IPS-NIHi11 (cell line): Measurements from ENCODE around the gene CARD9.
"Not testable (repeated sequence)": the region's sequence is repeated elsewhere in the genome, so short reads cannot be mapped to it uniquely, and the experiment has no call there.

Experiments
- DNase-seq: peaks from one replicate; pipeline ENCODE4 v3.0.0; 2012; ENCODE audit warnings: mixed read lengths, low spot score

Gene CARD9

GRCh38 chr9:136363949-136364748, 9.3 kb downstream of the CARD9 start:
- DNase-seq, result no peak

- peak; percentile 99 for DNase-seq
Measured at GRCh38 chr9:136363106-136363948, 10.1 kb downstream of the CARD9 start, which contains the start of gene DNLZ. Gene DNLZ, minus strand, starts transcription at chr9:136363744. Its CDS starts 30 bp downstream, at chr9:136363714.

DNA sequence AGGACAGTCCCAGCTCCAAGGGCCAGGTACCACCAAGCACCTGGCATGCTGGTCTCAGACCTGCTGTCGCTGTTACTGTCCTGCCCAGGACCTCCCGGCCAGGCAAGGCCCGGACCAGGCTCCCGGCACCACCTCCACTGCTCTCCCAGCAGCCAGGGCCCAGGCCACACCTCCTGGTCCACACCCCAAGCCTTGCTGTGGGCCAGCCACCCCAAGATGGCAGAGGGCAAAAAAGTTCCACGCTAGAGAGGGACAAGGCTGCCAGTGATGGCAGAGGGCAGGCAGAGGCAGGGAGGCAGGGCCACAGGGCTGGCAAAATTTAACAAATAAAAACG, 11.1 kb downstream of the CARD9 start:
- no peak for DNase-seq

DNA sequence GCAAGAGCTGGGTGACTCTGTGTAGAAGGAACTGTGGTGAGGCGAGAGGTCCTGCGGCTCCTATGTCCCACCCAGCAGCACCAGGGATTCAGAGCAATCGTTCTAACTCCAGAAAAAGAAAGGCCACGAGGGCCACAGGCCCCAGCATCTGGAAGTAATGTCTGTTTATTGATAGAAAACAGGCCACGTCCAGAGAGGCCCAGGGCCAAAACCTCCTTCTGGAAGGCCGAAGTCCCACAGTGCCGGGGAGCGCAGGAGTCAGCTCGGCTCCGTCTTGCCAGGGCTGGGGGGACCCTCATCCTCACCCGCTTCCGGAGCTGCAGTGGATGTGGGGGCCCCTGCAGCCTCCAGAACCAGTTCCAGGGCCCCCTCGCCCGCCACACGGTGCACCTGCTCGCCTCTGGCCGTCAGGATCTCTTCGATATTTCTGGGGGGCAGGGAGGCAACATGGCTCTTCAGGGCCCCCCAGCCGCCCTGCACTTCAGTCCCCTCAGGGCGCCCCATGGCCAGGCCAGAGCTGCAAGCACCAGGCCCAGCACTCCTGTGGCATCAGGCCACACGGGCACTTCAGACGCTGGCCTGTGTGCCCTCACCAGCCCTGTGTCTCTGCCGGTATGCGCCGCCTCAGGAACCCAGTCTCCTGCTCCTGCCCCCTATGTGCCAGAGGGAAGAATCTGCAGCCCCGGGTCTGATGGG, 11.6 kb downstream of the CARD9 start:
- no peak for DNase-seq

- no peak for DNase-seq
Measured at GRCh38 chr9:136361047-136361753, 12.3 kb downstream of the CARD9 start.

GRCh38 chr9:136359774-136360718, 13.4 kb downstream of the CARD9 start:
- DNase-seq, result no peak

DNA sequence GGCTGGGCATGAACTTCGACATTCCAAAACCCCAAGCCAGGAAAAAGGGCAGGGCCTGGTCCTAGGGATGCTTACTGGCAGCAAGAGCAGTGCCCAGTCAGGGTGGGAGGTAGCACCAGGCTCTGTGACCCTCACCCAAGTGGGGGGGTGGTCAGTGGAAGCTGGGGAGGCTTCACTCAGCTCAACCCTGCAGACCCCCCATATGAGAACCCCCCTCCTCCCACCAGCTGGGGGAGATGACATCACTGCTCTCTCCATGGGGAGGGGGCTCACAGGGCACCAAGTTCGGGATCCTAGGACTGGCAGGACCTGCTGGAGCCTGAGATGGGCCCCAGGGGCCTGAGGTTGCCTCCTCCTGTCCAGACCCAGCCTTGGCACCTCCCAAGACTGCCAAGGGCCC, 14.6 kb downstream of the CARD9 start:
- no peak for DNase-seq

DNA sequence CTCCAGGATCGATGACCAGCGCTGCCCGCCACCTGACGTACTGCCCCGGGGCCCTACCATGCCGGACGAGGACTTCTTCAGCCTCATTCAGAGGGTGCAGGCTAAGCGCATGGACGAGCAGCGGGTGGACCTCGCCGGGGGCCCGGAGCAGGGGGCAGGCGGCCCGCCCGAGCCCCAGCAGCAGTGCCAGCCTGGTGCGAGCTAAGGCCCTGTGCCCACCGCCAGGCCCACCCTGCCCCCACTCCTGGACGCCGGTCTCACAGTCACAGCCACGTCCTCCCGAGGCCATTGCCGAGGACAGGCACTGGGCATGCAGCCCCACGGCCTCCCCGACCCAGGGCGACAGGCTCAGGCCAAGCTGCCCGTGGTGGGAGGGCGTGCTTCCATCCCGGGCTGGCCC, 15.5 kb downstream of the CARD9 start:
- DNase-seq, result no peak

DNA sequence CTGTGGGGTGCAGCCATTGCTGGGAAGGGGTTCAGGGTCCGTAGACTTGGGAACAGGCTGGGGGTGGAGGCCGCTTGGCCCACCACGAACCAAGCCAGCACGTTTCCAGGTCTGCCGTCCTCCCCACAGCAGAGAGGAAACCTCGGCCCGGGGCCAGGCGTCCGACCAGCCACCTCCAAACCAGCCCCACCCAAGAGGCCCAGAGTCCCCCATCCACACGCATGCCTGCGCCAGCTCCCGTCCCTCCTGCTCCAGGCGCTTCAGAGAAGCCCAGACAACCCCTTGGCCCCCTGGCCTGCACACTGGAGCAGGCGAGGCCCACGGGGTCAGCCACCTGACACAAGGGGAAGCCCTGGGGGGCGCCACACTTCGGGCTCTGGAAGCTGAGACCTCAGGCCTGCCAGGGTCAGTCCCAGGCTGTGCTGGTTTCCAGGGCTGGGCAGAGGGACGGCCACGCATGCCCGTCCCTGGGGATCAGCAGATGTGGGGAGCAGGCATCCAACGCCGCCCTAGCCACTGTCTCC, 16.2 kb downstream of the CARD9 start:
- DNase-seq, result no peak

- no peak for DNase-seq
Measured at GRCh38 chr9:136355616-136356557, 17.6 kb downstream of the CARD9 start.

- DNase-seq, result no peak
Measured at GRCh38 chr9:136354592-136355085, 18.8 kb downstream of the CARD9 start.

DNA sequence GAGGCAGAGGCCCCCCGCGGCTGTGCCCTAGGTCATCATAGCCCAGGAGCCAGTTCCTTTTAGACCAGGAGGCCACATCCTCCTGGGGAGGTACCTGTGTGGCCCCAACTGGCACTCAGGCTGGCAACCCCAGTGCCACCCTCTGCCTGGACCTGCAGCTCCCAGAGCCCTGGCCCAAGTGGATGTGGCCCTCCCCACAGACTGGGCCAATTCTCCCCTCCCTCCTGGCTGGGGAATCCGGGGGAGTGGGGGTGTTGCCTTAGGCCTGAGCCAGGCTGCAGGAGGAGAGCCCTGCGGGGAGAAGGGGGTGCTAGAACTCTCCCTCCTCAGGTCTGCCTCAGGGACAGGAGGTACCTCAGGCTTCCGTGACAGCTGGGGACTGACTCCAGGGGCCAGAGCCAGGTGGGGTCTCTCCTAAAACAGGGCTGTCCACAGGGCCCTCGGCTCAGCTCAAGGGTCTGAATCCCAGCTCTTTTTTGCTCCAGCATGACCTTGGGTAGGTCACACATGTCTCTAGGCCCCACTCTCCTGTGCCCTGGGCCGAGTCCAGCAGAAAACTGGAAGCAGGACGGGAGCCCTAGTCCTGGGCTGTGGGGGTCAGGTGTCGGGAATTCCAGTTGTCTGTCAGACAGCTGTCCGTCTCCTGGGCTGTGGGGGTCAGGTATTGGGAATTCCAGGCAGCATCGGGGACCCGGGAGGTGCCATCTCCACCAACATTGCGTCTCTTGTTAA, 19.5 kb downstream of the CARD9 start:
- DNase-seq, result no peak

DNA sequence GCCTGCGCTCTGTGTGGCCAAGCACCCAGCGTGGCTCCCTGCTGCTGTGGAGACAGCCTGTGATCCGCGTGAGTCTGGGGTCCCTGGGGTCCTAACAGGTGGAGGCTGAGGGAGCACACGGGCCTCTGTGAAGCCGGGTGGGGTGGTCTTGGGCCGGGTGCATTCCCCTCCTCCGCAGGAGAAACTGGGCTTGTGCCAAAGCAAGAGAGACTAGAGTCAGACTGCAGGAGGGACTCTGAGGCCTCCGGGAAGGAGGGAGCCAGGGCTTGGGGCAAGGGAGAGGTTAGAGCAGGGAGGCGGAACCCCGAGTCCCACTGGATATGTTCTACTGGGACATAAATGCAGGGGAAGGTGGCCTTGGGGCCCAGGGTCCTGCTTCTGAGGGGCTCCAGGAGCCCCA, 20.4 kb downstream of the CARD9 start:
- no peak for DNase-seq

DNA sequence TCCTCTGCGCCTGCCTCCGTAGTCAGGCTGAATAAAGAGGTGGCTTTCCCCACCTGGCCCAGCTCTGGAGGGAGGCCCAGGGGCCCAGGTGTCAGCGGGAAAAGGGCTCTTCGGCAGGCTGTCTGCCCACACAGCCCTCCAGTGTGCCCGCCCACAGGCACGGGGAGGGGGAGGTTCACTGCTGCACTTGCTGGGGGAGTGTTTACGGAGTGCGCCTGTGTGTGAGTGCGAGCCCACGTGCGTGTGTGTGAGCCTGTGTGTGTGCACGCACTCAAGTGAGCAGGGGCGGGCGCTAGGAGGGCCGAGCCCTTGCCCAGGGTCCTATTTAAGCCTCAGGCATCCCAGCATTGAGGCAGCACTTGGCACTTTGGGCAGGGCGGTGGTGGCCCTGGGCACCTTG, 20.8 kb downstream of the CARD9 start:
- DNase-seq, result peak; percentile 45

DNA sequence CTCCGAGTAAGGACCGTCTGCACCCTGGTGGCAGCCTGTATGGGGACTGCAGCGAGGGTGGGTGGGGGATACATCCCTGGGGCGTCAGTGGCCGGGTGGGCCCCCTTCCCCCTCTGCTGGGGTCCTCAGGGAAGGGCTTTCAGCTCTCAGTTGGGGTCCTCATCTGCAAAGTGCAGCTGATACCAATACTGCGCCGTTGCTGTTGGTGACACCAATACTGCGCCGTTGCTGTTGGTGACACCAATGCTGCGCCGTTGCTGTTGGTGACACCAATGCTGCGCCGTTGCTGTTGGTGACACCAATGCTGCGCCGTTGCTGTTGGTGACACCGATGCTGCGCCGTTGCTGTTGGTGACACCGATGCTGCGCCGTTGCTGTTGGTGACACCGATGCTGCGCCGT, 21.6 kb downstream of the CARD9 start:
- not testable (repeated sequence) for DNase-seq

DNA sequence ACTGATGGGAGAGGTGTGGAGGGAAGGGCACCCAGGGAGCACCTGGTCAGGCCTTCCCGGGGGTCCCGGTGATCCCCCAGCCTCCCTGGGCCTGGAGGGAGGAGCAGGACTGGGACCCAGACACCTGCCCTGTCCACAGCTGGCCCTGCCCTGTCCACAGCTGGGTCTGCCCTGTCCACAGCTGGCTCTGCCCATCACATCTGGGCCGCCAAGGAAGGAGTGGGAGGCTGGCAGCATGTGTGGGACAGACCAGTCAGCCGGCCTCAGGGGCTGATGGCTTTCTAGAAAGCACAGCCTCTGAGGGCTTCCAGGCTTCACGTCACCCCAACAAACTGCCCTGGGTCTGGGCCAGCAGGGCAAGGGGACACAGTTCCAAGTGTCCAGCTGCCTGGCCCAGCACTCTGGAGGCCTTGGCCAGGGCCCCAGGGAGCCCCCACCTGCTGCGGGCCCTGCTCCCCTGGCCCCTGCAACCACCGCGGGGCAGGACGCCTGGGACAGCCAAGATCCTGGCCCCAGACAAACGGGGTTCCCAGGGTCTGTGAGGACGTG, 22.1 kb downstream of the CARD9 start:
- no peak for DNase-seq

- no peak for DNase-seq
Measured at GRCh38 chr9:136349546-136349945, 23.9 kb downstream of the CARD9 start.

DNA sequence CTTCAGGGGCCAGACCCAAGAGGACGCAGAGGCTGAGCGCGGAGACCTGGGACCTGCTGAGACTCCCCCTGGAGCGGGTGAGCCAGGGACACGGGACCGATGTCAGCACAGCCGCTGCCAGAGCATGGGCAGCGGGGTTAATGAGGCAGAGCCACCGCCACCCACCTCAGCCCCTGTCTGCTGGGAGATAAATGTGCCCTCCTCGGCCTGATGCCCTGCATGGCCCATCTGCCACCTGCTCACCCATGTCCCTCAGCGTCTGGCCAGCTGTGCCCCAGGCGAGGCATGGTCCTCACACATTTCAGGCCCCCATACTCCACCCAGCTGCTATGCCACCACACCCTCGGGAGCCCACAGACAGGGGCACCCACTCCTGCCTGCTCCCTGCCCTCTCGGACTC, 24.8 kb downstream of the CARD9 start:
- DNase-seq, result no peak
